ENCODE results near the gene COMMD9.
A peak's percentile ranks its signal among the peaks of the same experiment; 100 is the strongest.

COMMD9 gene

GRCh38 chr11:36257351-36257750, 31.9 kb downstream of the COMMD9 start:
- no peak for DNase-seq (ENCODE audit: low read depth, low spot score)

DNA sequence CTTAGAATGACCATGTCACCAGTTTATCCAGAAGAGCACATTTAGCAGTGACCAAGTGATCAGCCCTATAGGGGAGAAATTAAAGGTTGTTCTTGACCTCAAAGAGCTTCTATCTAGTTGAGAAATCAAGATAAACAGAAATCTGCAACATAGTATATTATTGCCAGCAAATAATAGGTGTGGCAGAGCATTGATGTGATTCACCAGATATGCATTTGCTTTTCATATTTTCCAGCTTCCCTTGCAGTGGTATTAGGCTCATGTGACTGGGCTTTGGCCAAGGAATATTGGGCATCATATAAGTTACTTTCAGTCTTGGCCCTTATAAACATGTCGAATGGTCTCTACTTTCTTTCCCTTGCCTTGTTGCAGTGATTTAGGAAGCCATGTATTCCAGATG, 34.5 kb downstream of the COMMD9 start:
- DNase-seq (ENCODE audit: low read depth, low spot score), result no peak

GRCh38 chr11:36253238-36253637, 36.0 kb downstream of the COMMD9 start:
- no peak for DNase-seq (ENCODE audit: low read depth, low spot score)

DNA sequence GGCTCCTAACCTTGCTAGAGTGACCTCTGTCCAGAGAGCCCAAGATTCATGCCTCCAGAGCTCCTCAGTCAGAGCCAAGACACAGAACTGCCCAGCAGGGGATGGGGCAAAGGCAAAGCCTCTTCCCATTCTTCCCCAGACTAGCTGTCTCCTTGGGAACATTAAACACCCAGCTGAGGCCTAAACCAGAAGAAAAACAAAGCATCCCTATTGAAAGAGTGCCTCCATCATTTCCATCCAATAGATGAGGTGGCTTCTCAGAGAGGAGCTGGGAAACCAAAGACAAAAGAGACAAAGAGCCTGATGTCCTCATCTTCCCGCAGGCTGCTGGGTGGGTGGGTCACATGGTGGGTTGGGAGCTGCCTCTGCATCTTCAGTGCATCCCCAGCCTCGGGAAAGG, 37.4 kb downstream of the COMMD9 start:
- no peak for DNase-seq (ENCODE audit: low read depth, low spot score)

- peak; percentile 78 for DNase-seq (ENCODE audit: low read depth, low spot score)
Observed at GRCh38 chr11:36249246-36249645, 40.0 kb downstream of the COMMD9 start.

DNA sequence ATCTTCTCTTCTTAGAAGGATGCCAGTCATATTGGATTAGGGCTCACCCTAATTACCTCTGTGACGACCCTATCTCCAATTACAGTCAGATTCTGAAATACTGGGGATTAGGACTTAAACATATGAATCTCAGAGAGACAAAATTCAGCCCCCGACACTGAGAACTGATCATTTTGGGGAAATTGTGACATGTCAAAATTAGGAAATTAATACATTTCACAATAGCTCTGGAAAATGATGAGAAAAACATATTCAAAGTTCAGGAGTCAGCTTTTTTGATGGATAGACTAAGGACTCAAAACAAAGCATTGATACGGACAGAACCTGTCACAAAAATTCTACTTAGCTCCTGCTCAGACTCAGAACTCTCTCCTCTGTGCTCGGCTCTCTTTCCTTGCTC, 40.8 kb downstream of the COMMD9 start:
- DNase-seq (ENCODE audit: low read depth, low spot score), result no peak

DNA sequence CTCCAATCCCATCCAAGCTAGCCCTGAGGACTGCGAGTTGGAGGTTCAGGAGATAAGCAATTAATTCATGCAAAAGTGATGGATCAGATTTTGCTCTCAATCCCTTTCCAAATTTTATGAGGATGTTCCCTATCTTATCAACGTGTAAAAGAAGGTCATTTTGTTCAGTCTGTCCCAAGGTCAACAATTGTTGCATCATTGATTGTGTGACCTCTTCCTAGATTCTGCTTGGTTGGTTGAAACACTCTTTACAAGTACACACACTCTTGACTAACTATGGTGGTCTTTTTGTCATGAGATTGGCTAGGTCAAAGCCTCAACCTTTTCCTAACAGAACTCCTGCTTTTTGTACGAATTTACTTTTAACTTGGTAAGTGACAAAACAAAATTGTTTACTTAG, 41.7 kb downstream of the COMMD9 start:
- DNase-seq (ENCODE audit: low read depth, low spot score), result no peak

GRCh38 chr11:36243641-36244040, 45.6 kb downstream of the COMMD9 start:
- no peak for DNase-seq (ENCODE audit: low read depth, low spot score)

- DNase-seq (ENCODE audit: low read depth, low spot score), result no peak
Observed at GRCh38 chr11:36241497-36241896, 47.7 kb downstream of the COMMD9 start.

GRCh38 chr11:36240801-36241200, 48.4 kb downstream of the COMMD9 start:
- DNase-seq (ENCODE audit: low read depth, low spot score), result no peak

DNA sequence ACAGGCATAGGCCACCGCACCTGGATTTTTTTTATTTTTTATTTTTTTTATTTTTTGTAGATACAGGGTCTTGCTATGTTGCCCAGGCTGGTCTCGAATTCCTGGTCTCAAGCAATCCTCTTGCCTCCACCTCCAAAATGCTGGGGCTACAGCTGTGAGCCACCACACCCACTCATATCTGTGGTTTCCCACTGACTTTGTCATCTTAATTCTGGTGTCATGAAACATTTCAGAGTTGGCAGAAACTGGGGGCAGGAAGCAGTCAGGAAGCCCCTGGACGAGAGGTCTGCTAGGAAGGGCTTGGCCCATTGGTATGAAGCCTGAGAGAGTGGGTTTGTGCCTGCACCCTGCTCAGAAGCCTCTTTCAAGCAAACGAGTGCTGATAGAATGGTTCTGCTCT, 49.1 kb downstream of the COMMD9 start:
- no peak for DNase-seq (ENCODE audit: low read depth, low spot score)

- no peak for DNase-seq (ENCODE audit: low read depth, low spot score)
Observed at GRCh38 chr11:36239636-36240035, 49.6 kb downstream of the COMMD9 start.

- no peak for DNase-seq (ENCODE audit: low read depth, low spot score)
Observed at GRCh38 chr11:36238881-36239280, 50.3 kb downstream of the COMMD9 start.

DNA sequence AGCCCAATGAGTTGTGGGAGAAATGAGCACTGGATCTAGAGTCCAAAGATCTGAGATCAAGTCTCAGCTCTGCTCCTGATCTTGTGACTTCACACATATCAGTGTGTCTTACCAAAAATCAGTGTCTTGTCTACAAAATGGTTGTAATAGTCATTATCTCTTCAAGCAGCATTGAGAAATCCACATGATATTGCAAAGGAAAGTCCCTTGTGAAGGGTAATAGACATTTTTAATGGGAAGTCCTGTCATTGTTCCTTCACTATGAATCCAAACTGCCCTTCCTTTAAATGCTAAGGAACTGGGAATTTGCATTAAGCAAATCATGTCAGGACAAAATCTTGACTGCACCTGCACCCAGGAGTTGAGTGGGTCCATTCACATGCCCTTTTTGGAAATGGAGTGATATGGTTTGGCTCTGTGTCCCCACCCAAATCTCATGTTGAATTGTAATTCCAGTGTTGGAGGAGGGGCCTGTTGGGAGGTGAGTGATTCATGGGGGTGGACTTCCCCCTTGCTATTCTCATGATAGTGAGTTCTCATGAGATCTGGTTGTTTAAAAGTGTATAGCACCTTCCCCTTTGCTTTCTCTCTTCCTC, 51.1 kb downstream of the COMMD9 start:
- DNase-seq (ENCODE audit: low read depth, low spot score), result no peak

DNA sequence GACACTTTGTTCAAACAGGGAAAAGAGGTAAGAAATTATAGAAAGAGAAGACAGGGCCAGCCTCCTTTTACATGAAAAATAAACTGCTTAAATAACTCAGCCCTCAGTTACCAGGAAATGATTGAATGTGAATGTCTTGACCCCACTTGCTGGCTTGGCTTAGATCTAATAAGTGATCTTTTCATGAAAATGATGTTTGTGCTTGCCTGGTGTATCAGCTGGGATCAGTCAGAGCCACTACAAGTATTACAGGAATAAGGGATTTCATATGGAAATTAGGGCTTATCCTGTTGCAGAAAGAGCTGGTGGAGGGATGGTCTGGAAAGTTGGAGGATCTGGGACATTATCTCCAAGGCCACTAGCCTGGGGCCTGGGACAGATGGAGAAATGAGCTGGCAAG, 51.8 kb downstream of the COMMD9 start:
- no peak for DNase-seq (ENCODE audit: low read depth, low spot score)

GRCh38 chr11:36235750-36236149, 53.5 kb downstream of the COMMD9 start:
- no peak for DNase-seq (ENCODE audit: low read depth, low spot score)

DNA sequence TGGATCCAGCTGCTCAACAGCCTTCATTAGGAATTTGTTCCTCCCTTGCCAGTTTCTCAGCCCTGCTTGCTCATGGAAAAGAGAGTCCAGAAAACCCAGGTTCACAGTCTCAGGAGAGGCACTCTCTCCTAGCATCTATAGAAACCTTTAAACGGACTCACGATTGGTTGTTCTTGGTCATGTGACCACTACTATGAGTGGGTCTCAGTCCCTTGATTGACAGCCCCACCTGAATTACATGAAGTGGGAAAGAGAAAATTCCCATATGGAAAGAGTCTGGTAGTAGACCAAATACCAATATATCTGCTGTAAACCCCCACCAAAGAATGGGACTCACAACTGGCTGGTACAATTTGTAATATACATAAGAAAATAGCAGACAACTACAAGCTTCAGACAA, 54.4 kb downstream of the COMMD9 start:
- no peak for DNase-seq (ENCODE audit: low read depth, low spot score)

DNA sequence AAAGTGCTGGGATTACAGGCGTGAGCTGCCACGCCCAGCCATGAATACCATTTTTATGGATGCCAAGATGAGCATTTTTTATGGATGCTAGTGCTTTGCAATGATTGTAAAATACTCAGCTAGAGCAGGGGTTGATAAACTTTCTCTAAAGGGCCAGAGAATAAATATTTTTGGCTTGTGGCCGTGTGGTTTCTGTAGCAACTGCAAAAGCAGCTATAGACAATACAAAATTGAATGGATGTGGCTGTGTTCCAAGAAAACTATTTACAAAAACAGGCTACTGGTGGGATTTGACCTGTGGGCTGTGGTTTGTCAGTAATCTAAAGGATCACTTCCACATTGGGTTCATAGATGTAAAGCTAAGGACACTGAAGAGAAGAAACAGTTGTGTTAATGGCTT, 56.0 kb downstream of the COMMD9 start:
- DNase-seq (ENCODE audit: low read depth, low spot score), result peak; percentile 72

GRCh38 chr11:36230779-36231699, 58.2 kb downstream of the COMMD9 start:
- DNase-seq (ENCODE audit: low read depth, low spot score), result no peak

- no peak for DNase-seq (ENCODE audit: low read depth, low spot score)
Observed at GRCh38 chr11:36229091-36229705, 60.0 kb downstream of the COMMD9 start.

DNA sequence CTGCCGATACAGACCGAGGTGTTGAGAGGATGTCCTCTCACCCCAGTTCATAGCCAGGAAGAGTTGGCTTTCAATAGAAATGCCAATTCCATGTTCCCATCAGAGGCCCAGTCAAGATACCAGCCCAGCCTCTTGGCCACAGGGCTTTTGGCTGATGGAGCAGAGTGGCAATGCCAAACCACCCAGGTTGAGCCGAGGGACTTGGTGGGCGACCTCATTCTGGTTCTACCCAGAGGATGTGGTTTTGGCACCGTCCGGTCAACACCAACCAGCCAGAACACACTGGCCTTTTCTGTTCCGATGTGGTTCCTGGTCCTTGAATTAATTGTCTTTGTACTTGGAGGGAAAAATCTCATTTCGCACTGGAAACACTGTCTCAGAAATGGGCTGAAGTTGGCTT, 60.5 kb downstream of the COMMD9 start:
- no peak for DNase-seq (ENCODE audit: low read depth, low spot score)

DNA sequence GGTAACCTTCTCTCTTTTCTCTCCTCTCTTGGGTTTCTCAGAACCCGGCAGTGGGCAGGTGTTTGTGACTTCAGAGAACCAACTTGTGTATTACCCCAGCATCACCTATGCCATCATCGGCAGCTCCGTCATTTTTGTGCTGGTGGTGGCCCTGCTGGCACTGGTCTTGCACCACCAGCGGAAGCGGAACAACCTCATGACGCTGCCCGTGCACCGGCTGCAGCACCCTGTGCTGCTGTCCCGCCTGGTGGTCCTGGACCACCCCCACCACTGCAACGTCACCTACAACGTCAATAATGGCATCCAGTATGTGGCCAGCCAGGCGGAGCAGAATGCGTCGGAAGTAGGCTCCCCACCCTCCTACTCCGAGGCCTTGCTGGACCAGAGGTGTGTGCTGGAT, 62.2 kb downstream of the COMMD9 start:
- DNase-seq (ENCODE audit: low read depth, low spot score), result no peak
